ENCODE results near the gene GDF11. TPM values are rescaled to one million over a fixed set of nuclear protein-coding genes. Genes with fewer than 3 reads are reported as not detected.
A peak's percentile ranks its signal among the peaks of the same experiment; 100 is the strongest.

GDF11 gene
- total and polyA plus RNA-seq, 7 experiments from 2014 or later = 0.79 to 16.2 (median 6.9) TPM

GRCh38 chr12:55789171-55789570, 46.2 kb downstream of the GDF11 start:
- H3K4me3 ChIP-seq (ENCODE audit: low read length) = no peak overlapping the region
- H3K27me3 Mint-ChIP-seq = no peaks in the 10 kb centered on the region
- H3K9me3 ChIP-seq (ENCODE audit: control insufficient read depth in 2 of 3, low read length in 3 of 3) = no peaks in the 10 kb centered on the region
- H3K4me1 ChIP-seq (ENCODE audit: control insufficient read depth in 2 of 2, insufficient read depth in 2 of 2, low read length in 2 of 2) = no peaks in the 10 kb centered on the region
- intact Hi-C loops (cut with micrococcal nuclease) = no loop called here
- H3K9me3 Mint-ChIP-seq = no peaks in the 10 kb centered on the region
- POLR2A ChIA-PET = no interaction called here
- H3K4me3 Mint-ChIP-seq = no peak overlapping the region
- no peak for ATAC-seq
- peaks cover 0 to 13% (median 2%) of the 10 kb centered on the region in 7 donors for H3K4me1 Mint-ChIP-seq
- no peak for DNase-seq
- CTCF ChIA-PET = interaction anchor here (1.5 kb wide), 1 partner anchor 10 kb away, joined by 4 read pairs; no protein-coding TSS in a partner anchor
- peak overlapping the region in 2 of 9 donors; percentile 41 to 70 for H3K27ac Mint-ChIP-seq
- H3K36me3 ChIP-seq (ENCODE audit: control insufficient read depth in 2 of 3, insufficient read depth in 3 of 3, low read length in 3 of 3) = peaks cover 26 to 72% (median 49%) of the 10 kb centered on the region in 3 experiments
- H3K27me3 ChIP-seq (ENCODE audit: control insufficient read depth in 2 of 2, insufficient read depth in 2 of 2, low read length in 2 of 2) = no peaks in the 10 kb centered on the region
- H3K36me3 Mint-ChIP-seq = peaks cover 17 to 51% (median 22%) of the 10 kb centered on the region in 5 donors
- H3K27ac ChIP-seq (ENCODE audit: low read depth, low read length) = no peak overlapping the region

GRCh38 chr12:55789893-55790292, 47.0 kb downstream of the GDF11 start:
- Mint-ChIP-seq H3K27me3 (no peaks in the 10 kb centered on the region), H3K4me1 (peaks cover 0 to 13% (median 4%) of the 10 kb centered on the region in 7 donors), H3K9me3 (no peaks in the 10 kb centered on the region), H3K4me3 (no peak overlapping the region), H3K27ac (no peak overlapping the region), H3K36me3 (peaks cover 20 to 52% (median 26%) of the 10 kb centered on the region in 5 donors)
- DNase-seq = no peak
- CTCF ChIA-PET = no interaction called here
- Histone ChIP-seq H3K27me3 (ENCODE audit: control insufficient read depth in 2 of 2, insufficient read depth in 2 of 2, low read length in 2 of 2) (no peaks in the 10 kb centered on the region), H3K4me1 (ENCODE audit: control insufficient read depth in 2 of 2, insufficient read depth in 2 of 2, low read length in 2 of 2) (no peaks in the 10 kb centered on the region), H3K27ac (ENCODE audit: low read depth, low read length) (no peak overlapping the region), H3K9me3 (ENCODE audit: control insufficient read depth in 2 of 3, low read length in 3 of 3) (no peaks in the 10 kb centered on the region), H3K36me3 (ENCODE audit: control insufficient read depth in 2 of 3, insufficient read depth in 3 of 3, low read length in 3 of 3) (peaks cover 29 to 74% (median 56%) of the 10 kb centered on the region in 3 experiments), H3K4me3 (ENCODE audit: low read length) (no peak overlapping the region)
- no peak for ATAC-seq
- POLR2A ChIA-PET = no interaction called here
- intact Hi-C loops (cut with micrococcal nuclease) = no loop called here

GRCh38 chr12:55795950-55796349, 53.0 kb downstream of the GDF11 start:
- ATAC-seq = no peak

GRCh38 chr12:55797068-55797467, 54.1 kb downstream of the GDF11 start:
- no peaks in the 10 kb centered on the region for H3K27me3 Mint-ChIP-seq
- DNase-seq = peak in 4 of 9 donors; percentile 19 to 30 (median 26)
- Histone ChIP-seq H3K27me3 (ENCODE audit: control insufficient read depth in 2 of 2, insufficient read depth in 2 of 2, low read length in 2 of 2) (no peaks in the 10 kb centered on the region), H3K36me3 (ENCODE audit: control insufficient read depth in 2 of 3, insufficient read depth in 3 of 3, low read length in 3 of 3) (peaks cover 39 to 79% (median 41%) of the 10 kb centered on the region in 3 experiments), H3K4me3 (ENCODE audit: low read length) (no peak overlapping the region), H3K9me3 (ENCODE audit: control insufficient read depth in 2 of 3, low read length in 3 of 3) (no peaks in the 10 kb centered on the region), H3K27ac (ENCODE audit: low read depth, low read length) (no peak overlapping the region), H3K4me1 (ENCODE audit: control insufficient read depth in 2 of 2, insufficient read depth in 2 of 2, low read length in 2 of 2) (no peaks in the 10 kb centered on the region)
- H3K27ac Mint-ChIP-seq = peak overlapping the region in 1 of 9 donors; percentile 23
- no peaks in the 10 kb centered on the region for H3K9me3 Mint-ChIP-seq
- H3K4me1 Mint-ChIP-seq = peaks cover 0 to 20% (median 11%) of the 10 kb centered on the region in 7 donors
- no peak overlapping the region for H3K4me3 Mint-ChIP-seq
- ChIA-PET POLR2A (interaction anchor here (0.7 to 2.1 kb wide), 3 partner anchors 21 to 59 kb away, joined by 3 to 5 read pairs (median 4); partner anchors contain the start of genes ORMDL2 and SARNP), CTCF (interaction anchor here (0.9 to 4.8 kb wide), 5 partner anchors 21 to 143 kb away, joined by 3 to 25 read pairs (median 3); no protein-coding TSS in a partner anchor)
- peak; percentile 44 for ATAC-seq
- intact Hi-C loops (cut with micrococcal nuclease) = loop anchor here (1.0 kb wide), 2 partner anchors 59 to 67 kb away; no protein-coding TSS in a partner anchor
- peaks cover 7 to 40% (median 16%) of the 10 kb centered on the region in 5 donors for H3K36me3 Mint-ChIP-seq

More at GRCh38 chr12:55795950-55796349, 53.0 kb downstream of the GDF11 start:
- H3K27ac ChIP-seq (ENCODE audit: low read depth, low read length) = no peak overlapping the region
- H3K27ac Mint-ChIP-seq = peak overlapping the region in 1 of 9 donors; percentile 48
- no peaks in the 10 kb centered on the region for H3K9me3 Mint-ChIP-seq
- H3K27me3 ChIP-seq (ENCODE audit: control insufficient read depth in 2 of 2, insufficient read depth in 2 of 2, low read length in 2 of 2) = no peaks in the 10 kb centered on the region
- ChIA-PET CTCF (interaction anchor here (1.2 to 4.8 kb wide), 6 partner anchors 24 to 144 kb away, joined by 3 to 25 read pairs (median 4); no protein-coding TSS in a partner anchor), POLR2A (interaction anchor here (0.6 to 1.7 kb wide), 3 partner anchors 17 to 140 kb away, joined by 3 to 4 read pairs (median 3); no protein-coding TSS in a partner anchor)
- no peak overlapping the region for H3K4me3 Mint-ChIP-seq
- DNase-seq = no peak
- H3K36me3 Mint-ChIP-seq = peaks cover 7 to 42% (median 16%) of the 10 kb centered on the region in 5 donors
- no peaks in the 10 kb centered on the region for H3K4me1 ChIP-seq (ENCODE audit: control insufficient read depth in 2 of 2, insufficient read depth in 2 of 2, low read length in 2 of 2)
- H3K4me3 ChIP-seq (ENCODE audit: low read length) = no peak overlapping the region
- intact Hi-C loops (cut with micrococcal nuclease) = no loop called here
- peaks cover 0 to 20% (median 11%) of the 10 kb centered on the region in 7 donors for H3K4me1 Mint-ChIP-seq
- no peaks in the 10 kb centered on the region for H3K9me3 ChIP-seq (ENCODE audit: control insufficient read depth in 2 of 3, low read length in 3 of 3)
- H3K36me3 ChIP-seq (ENCODE audit: control insufficient read depth in 2 of 3, insufficient read depth in 3 of 3, low read length in 3 of 3) = peaks cover 36 to 76% (median 42%) of the 10 kb centered on the region in 3 experiments
- H3K27me3 Mint-ChIP-seq = no peaks in the 10 kb centered on the region

GRCh38 chr12:55797550-55797949, 54.6 kb downstream of the GDF11 start:
- H3K27me3 Mint-ChIP-seq = no peaks in the 10 kb centered on the region
- no peak overlapping the region for H3K4me3 Mint-ChIP-seq
- DNase-seq (no peak), ATAC-seq (no peak)
- intact Hi-C loops (cut with micrococcal nuclease) = loop anchor here (1.0 kb wide), 2 partner anchors 59 to 67 kb away; no protein-coding TSS in a partner anchor
- Histone ChIP-seq H3K9me3 (ENCODE audit: control insufficient read depth in 2 of 3, low read length in 3 of 3) (no peaks in the 10 kb centered on the region), H3K36me3 (ENCODE audit: control insufficient read depth in 2 of 3, insufficient read depth in 3 of 3, low read length in 3 of 3) (peaks cover 39 to 79% (median 41%) of the 10 kb centered on the region in 3 experiments), H3K4me1 (ENCODE audit: control insufficient read depth in 2 of 2, insufficient read depth in 2 of 2, low read length in 2 of 2) (no peaks in the 10 kb centered on the region), H3K27me3 (ENCODE audit: control insufficient read depth in 2 of 2, insufficient read depth in 2 of 2, low read length in 2 of 2) (no peaks in the 10 kb centered on the region), H3K4me3 (ENCODE audit: low read length) (no peak overlapping the region), H3K27ac (ENCODE audit: low read depth, low read length) (no peak overlapping the region)
- no peaks in the 10 kb centered on the region for H3K9me3 Mint-ChIP-seq
- ChIA-PET POLR2A (interaction anchor here (2.0 to 2.1 kb wide), 2 partner anchors 20 to 33 kb away, joined by 4 to 5 read pairs; partner anchors contain the start of genes ORMDL2 and SARNP), CTCF (interaction anchor here (0.9 to 4.8 kb wide), 4 partner anchors 22 to 143 kb away, joined by 3 to 25 read pairs (median 4); no protein-coding TSS in a partner anchor)
- peaks cover 7 to 40% (median 16%) of the 10 kb centered on the region in 5 donors for H3K36me3 Mint-ChIP-seq
- H3K4me1 Mint-ChIP-seq = peaks cover 0 to 23% (median 11%) of the 10 kb centered on the region in 7 donors
- peak overlapping the region in 3 of 9 donors; percentile 19 to 77 (median 23) for H3K27ac Mint-ChIP-seq

Data from naive thymus-derived CD4-positive, alpha-beta T cell (primary cell).